NCI-H2196 treated with DMSO at 0.1 percent for 48 hours (cell line): ENCODE data around the gene ATF7IP2.
"Not testable (repeated sequence)": the region's sequence is repeated elsewhere in the genome, so short reads cannot be mapped to it uniquely, and the experiment has no call there.

Experiments used
- DNase-seq: peaks from one replicate; lab custom pipeline; 2025; ENCODE audit not compliant: unreplicated experiment; lab: John Stamatoyannopoulos, UW

Gene ATF7IP2

DNA sequence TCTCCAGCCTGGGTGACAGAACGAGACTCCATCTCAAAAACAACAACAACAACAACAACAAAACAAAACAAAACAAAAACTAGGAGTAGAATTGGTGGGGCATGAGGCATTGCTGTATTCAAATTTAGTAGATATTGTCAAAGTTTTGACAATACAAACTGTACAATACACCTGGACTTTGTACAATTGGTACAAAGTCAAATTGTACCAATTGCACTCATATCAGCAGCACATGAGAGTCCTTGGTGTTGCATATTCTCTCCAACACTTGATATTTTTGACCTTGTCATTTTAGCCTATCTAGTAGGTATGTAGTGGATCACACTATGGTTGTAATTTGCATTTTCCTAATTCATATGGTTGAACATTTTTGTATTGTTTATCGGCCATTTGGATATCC is 14.3 kb upstream of the ATF7IP2 start:
- no peak for DNase-seq

- DNase-seq, result no peak
Observed at GRCh38 chr16:10373556-10373955, 12.3 kb upstream of the ATF7IP2 start.

DNA sequence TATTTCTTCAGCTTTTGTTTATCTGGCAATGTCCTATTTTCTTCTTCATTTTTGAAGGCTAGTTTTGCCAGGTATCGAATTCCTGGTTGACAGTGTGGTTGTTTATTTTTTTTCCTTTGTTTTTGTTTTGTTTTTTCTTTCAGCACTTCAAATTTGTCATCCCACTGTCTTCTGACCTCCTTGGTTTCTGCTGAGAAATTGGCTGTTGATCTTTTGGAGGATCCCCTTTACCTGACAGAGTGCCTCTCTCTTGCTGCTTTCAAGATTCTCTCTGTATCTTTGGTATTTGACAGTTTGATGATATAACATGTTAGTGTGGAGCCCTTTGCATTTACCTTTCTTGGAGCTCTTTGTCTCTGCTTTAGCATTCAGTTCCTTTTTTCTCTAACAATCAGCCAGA is 9.6 kb upstream of the ATF7IP2 start:
- no peak for DNase-seq

- DNase-seq, result no peak
Observed at GRCh38 chr16:10383626-10384025, 2.2 kb upstream of the ATF7IP2 start.

- DNase-seq, result no peak
Observed at GRCh38 chr16:10386517-10387100, 748 bp downstream of the ATF7IP2 start.

DNA sequence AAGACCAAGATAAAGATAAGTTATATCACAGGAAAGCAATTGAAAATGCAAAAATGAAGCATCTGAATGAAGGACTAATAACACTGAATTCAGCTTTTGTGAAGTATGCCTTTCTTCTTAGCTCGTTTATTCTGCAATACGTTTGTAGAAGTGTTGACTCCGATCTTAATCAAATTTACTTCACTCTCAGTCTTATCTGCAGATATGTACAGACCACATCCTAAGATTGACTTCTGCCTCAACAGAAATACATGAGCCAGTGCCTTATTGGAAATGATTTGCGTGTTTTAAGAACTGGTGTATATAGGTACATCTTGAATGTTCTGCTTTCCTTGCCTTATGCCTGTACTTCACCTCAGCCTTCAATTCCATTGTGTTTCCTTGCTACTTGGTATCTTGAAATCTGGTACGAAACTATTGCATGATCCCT is 1.3 kb downstream of the ATF7IP2 start:
- no peak for DNase-seq

- DNase-seq, result no peak
Observed at GRCh38 chr16:10388988-10389387, 3.1 kb downstream of the ATF7IP2 start.

DNA sequence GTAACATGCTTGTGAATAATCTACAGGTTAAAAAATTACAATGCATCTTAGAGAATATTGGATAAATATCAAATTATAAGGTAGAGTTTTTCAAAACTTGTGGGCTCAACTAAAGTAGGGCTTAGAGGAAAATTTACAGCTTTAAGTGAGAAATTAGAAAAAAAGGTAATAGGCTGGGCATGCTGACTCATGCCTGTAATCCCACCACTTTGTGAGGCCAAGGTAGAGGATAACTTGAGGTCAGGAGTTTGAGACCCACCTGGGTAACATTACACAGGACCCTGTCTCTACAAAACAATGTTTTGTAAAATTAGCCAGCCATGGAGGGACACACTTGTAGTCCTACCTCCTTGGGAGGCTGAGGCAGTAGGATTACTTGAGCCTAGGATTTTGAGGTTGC is 4.5 kb downstream of the ATF7IP2 start:
- DNase-seq, result no peak

DNA sequence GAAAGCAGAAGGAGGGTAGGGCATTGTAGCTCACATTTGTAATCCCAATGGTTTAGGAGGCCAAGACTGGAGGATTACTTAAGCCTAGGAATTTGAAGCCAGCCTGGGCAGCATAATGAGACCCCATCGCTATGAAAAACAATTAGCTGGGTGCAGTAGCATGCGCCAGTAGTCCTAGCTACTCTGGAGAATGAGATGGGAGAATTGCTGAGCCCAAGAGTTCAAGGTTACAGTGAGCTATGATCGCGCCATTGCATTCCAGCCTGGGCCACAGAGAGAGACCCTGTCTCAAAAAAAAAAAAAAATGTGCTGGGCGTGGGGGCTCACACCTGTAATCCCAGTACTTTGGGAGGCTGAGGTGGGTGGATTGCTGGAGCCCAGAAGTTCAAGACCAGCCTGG is 5.0 kb downstream of the ATF7IP2 start:
- DNase-seq, result no peak

DNA sequence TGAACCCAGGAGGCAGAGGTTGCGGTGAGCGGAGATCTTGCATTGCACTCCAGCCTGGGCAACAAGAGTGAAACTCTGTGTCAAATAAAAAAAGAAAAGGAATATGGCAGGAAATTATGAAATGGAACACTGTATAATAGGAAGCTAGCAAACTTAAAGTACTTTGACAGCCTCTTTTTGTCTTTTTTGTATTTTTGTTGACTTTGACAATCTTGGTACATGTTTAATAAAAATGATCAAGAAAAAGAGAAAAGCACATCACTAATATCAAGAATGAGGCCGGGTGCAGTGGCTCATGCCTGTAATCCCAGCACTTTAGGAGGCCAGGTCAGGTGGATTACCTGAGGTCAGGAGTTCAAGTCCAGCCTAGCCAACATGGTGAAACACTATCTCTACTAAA is 5.5 kb downstream of the ATF7IP2 start:
- no peak for DNase-seq

DNA sequence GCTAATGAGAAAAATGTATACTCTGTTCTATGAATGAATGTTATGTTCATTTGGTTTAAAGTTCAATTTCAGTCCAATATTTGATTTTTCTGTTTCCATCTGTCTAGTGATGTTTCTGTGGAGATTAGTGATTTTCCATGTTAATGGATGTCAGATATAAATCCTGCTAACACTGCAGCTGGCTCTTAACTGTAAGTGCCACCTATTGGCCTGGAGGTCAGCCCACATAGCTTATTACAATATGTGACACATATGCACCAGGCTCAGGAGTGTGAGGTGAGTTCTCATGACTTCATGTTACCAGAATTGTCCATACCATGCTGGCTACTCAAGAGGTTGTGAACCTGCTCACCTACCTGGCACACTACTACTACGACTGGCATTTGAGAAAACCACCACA is 17.1 kb downstream of the ATF7IP2 start:
- no peak for DNase-seq

GRCh38 chr16:10405386-10405939 is 19.6 kb downstream of the ATF7IP2 start:
- no peak for DNase-seq

- DNase-seq, result no peak
Observed at GRCh38 chr16:10408824-10409381, 23.0 kb downstream of the ATF7IP2 start.

DNA sequence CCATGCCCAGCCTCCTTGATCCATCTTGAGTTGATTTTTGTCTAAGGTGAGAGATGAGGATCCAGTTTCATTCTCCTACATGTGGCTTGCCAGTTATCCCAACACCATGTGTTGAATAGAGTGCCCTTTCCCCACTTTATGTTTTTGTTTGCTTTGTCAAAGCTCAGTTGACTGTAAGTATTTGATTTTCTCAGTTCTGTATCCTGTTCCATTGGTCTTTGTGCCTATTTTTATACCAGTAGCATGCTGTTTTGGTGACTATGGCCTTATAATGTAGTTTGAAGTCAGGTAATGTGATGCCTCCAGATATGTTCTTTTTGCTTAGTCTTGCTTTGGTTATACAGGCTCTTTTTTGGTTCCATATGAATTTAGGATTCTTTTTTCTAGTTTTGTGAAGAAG is 23.9 kb downstream of the ATF7IP2 start:
- DNase-seq, result not testable (repeated sequence)

GRCh38 chr16:10410469-10410868 is 24.6 kb downstream of the ATF7IP2 start:
- DNase-seq, result no peak

DNA sequence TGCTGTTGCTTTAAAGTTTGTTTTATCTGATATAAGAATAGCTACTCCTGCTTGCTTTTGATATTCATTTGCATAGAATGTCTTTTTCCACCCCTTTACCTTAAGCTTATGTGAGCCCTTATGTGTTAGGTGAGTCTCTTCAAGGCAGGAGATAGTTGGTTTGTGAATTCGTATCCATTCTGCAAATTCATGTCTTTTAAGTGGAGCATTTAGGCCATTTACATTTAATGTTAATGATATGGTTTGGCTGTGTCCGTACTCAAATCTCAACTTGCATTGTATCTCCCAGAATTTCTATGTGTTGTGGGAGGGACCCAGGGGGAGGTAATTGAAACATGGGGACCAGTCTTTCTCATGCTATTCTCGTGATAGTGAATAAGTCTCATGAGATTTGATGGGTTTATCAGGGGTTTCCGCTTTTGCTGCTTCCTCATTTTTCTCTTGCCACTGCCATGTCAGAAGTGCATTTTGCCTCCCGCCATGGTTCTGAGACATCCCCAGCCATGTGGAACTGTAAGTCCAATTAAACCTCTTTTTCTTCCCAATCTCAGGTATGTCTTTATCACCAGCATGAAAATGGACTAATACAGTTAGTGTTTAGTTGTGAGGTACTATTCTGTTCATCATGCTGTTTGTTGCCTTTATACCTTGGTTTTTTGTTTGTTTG is 27.2 kb downstream of the ATF7IP2 start:
- no peak for DNase-seq

GRCh38 chr16:10418204-10418603 is 32.3 kb downstream of the ATF7IP2 start:
- DNase-seq, result not testable (repeated sequence)

DNA sequence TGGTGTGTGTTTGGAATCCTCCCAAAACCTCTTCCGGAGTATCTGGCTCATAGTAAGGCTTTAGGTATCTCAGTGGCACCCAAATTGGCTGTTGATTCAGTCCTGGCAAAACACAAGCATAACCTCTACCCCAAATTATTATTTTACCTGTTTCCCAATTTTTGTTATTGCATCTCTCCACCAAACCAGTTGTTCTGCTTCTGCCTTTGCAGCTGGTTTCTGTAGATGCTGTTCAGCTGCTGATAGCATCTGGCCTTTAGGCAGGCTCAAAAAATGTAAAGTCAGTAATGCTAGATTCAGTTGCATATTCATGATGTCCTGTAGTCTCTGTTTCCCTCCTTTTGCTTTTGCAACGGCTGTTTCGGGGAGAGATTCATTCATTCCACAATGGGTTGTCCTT is 33.8 kb downstream of the ATF7IP2 start:
- no peak for DNase-seq

DNA sequence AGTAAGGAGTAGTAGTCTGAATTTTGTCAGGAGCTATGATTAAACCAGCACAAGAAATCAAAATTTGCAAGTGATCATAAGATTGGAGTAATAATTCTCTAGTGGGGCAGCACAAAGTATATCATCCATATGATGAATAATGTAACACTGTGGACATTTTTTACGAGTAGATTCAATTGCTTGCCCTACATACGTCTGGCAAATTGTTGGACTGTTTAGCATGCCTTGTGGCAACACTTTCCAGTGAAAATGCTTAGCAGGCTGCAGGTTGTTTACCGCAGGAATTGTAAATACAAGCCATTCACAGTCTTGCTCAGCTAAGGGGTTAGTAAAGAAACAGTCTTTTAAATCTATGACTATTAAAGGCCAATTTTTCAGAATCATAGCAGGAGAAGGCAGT is 35.7 kb downstream of the ATF7IP2 start:
- DNase-seq, result no peak

- no peak for DNase-seq
Observed at GRCh38 chr16:10428433-10429168, 42.7 kb downstream of the ATF7IP2 start.

DNA sequence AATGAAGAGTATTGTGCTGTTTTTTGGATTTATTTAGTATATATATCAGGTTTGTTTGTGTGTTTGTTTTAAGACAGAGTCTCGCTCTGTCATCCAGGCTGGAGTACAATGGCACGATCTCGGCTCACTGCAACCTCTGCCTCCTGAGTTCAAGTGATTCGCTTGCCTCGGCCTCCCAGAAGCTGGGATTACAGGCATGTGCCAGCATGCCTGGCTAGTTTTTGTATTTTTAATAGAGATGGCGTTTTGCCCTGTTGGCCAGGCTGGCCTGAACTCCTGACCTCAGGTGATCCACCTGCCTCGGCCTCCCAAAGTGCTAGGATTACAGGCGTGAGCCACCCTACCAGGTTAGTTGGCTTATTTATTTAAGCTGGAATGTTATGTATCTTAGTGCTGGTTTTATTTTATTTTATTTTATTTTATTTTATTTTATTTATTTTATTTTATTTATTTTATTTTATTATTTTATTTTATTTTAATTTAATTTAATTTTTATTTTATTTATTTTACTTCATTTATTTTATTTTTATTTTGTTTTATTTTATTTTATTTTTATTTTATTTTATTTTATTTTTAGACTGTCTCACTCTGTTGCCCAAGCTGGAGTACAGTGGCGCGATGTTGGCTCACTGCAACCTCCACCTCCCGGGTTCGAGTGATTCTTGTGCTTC is 43.6 kb downstream of the ATF7IP2 start:
- not testable (repeated sequence) for DNase-seq
